ENCODE data around the gene ANK3. TPM values are rescaled to one million over a fixed set of nuclear protein-coding genes. Genes with fewer than 3 reads are reported as not detected.

Gene ANK3
- 0.54 TPM in 1 of 2 replicates, not detected in the other for total RNA-seq (2014; rRNA removed; shearing (Covaris generic))
- polyA plus RNA-seq (2016; fragmentation: Nextera tagmentation; extraction: Ambion mirVana), result 0.14 and 0.75 TPM in 2 replicates

- no peak for DNase-seq
- H3K4me3 ChIP-seq, result no peak within 1 kb of the TSS
- in situ Hi-C loops (cut with MboI), result no loop called here
- peaks cover 13% of the 10 kb centered on the region for H3F3A ChIP-seq (ENCODE audit: insufficient read depth)
- no peaks in the 10 kb centered on the region for H3K79me2 ChIP-seq (ENCODE audit: insufficient read depth)
- H2AFZ ChIP-seq, result no peak within 1 kb of the TSS
- no peak within 1 kb of the TSS for H3K27ac ChIP-seq
- H3K4me1 ChIP-seq (ENCODE audit: insufficient read depth), result peaks cover 11% of the 10 kb centered on the region
- no peak within 1 kb of the TSS for H3K9ac ChIP-seq
- H3K36me3 ChIP-seq (ENCODE audit: low read depth), result no peaks in the 10 kb centered on the region
- H3K9me3 ChIP-seq (ENCODE audit: low read depth), result no peaks in the 10 kb centered on the region
- no peaks in the 10 kb centered on the region for H3K9me2 ChIP-seq (ENCODE audit: insufficient read depth)
- TF ChIP-seq EZH2 (IDR thresholded peaks at IDR 0.05; ENCODE audit: insufficient read depth, poor library complexity, severe bottlenecking) (no peak), EZH2phosphoT487 (IDR thresholded peaks at IDR 0.05; ENCODE audit: insufficient read depth, low read depth) (no peak)
- no peaks in the 10 kb centered on the region for H3K27me3 ChIP-seq (replicated peaks; ENCODE audit: insufficient read depth)
- H4K20me1 ChIP-seq (ENCODE audit: insufficient read depth), result no peaks in the 10 kb centered on the region
- WGBS, 2 experiments (ENCODE audit: low coverage in 1 of 2, low lambda C conversion rate in 2 of 2, missing lambda C conversion rate in 2 of 2), result 79 to 83% methylated on average over 10 of the region's 10 CpGs
- no peak within 1 kb of the TSS for H3K4me2 ChIP-seq (ENCODE audit: unreplicated experiment)
These were observed at the start of gene ANK3 for GRCh38 chr10:60389413-60390025. TSS of gene ANK3 (minus strand) at chr10:60389875. CDS start at chr10:60389538, 337 bp downstream.

DNA sequence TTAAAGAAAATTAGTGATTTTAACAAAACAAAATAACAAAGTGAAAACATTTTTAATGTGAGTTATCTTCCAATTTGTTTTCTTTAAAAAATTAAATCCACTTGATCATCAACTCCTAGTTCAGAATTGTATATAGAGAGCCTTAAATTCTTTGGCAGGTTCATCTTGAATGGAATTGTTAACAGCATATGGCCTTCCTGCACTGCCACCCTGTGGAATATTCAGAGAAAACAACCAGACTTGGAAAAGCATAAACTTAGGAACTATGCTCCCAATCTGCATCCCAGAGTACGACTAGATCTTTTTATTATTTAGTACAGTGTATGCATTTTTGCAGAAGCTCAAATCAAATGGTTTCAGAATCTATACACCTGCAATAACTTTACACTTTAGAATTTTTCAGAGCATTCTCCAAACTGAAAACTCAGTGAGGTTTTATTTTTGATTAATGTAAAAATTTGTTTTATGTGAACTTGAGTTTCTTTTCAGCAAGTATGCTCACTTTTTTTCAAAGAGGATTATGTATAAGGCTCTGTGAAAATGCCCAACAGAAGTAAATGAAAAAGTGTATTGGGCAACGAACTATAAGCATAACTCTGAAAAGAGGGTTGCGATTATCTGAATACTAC lies 44.9 kb upstream of the ANK3 start:
- H3K9me3 ChIP-seq (ENCODE audit: low read depth), result no peaks in the 10 kb centered on the region
- no peaks in the 10 kb centered on the region for H3K79me2 ChIP-seq (ENCODE audit: insufficient read depth)
- no peaks in the 10 kb centered on the region for H3K36me3 ChIP-seq (ENCODE audit: low read depth)
- 62 to 66% methylated on average over 3 of the region's 3 CpGs for WGBS, 2 experiments (ENCODE audit: low coverage in 1 of 2, low lambda C conversion rate in 2 of 2, missing lambda C conversion rate in 2 of 2)
- peak; percentile 76 for DNase-seq
- H3K9me2 ChIP-seq (ENCODE audit: insufficient read depth), result no peaks in the 10 kb centered on the region
- TF ChIP-seq EZH2 (IDR thresholded peaks at IDR 0.05; ENCODE audit: insufficient read depth, poor library complexity, severe bottlenecking) (no peak), EZH2phosphoT487 (IDR thresholded peaks at IDR 0.05; ENCODE audit: insufficient read depth, low read depth) (no peak)
- no peak overlapping the region for H3K4me2 ChIP-seq (ENCODE audit: unreplicated experiment)
- no peaks in the 10 kb centered on the region for H3K27me3 ChIP-seq (replicated peaks; ENCODE audit: insufficient read depth)
- no peaks in the 10 kb centered on the region for H4K20me1 ChIP-seq (ENCODE audit: insufficient read depth)
- peaks cover 24% of the 10 kb centered on the region for H3F3A ChIP-seq (ENCODE audit: insufficient read depth)
- H2AFZ ChIP-seq, result no peak overlapping the region
- peak overlapping the region; percentile 12; the same call in 1 of the 2 replicates for H3K27ac ChIP-seq
- in situ Hi-C loops (cut with MboI), result loop anchor here (10.0 to 25.0 kb wide), 4 partner anchors 200 to 797 kb away; no protein-coding TSS in a partner anchor
- peaks cover 28% of the 10 kb centered on the region for H3K4me1 ChIP-seq (ENCODE audit: insufficient read depth)
- H3K9ac ChIP-seq, result no peak overlapping the region
- H3K4me3 ChIP-seq, result no peak overlapping the region

- peak overlapping the region; percentile 6 for H3K4me2 ChIP-seq (ENCODE audit: unreplicated experiment)
- in situ Hi-C loops (cut with MboI), result loop anchor here (10.0 to 25.0 kb wide), 4 partner anchors 199 to 796 kb away; no protein-coding TSS in a partner anchor
- H3K36me3 ChIP-seq (ENCODE audit: low read depth), result no peaks in the 10 kb centered on the region
- no peaks in the 10 kb centered on the region for H3K79me2 ChIP-seq (ENCODE audit: insufficient read depth)
- DNase-seq, result peak; percentile 87
- H3K9me2 ChIP-seq (ENCODE audit: insufficient read depth), result no peaks in the 10 kb centered on the region
- no peaks in the 10 kb centered on the region for H4K20me1 ChIP-seq (ENCODE audit: insufficient read depth)
- H3K4me1 ChIP-seq (ENCODE audit: insufficient read depth), result peaks cover 37% of the 10 kb centered on the region
- H3K9me3 ChIP-seq (ENCODE audit: low read depth), result no peaks in the 10 kb centered on the region
- WGBS, 2 experiments (ENCODE audit: low coverage in 1 of 2, low lambda C conversion rate in 2 of 2, missing lambda C conversion rate in 2 of 2), result 1 to 3% methylated on average over 3 of the region's 3 CpGs
- peaks cover 29% of the 10 kb centered on the region for H3F3A ChIP-seq (ENCODE audit: insufficient read depth)
- peak overlapping the region; percentile 12 for H3K27ac ChIP-seq
- H3K4me3 ChIP-seq, result no peak overlapping the region
- H3K27me3 ChIP-seq (replicated peaks; ENCODE audit: insufficient read depth), result no peaks in the 10 kb centered on the region
- no peak overlapping the region for H3K9ac ChIP-seq
- H2AFZ ChIP-seq, result peak overlapping the region; percentile 4; the same call in 1 of the 2 replicates
- TF ChIP-seq EZH2 (IDR thresholded peaks at IDR 0.05; ENCODE audit: insufficient read depth, poor library complexity, severe bottlenecking) (no peak), EZH2phosphoT487 (IDR thresholded peaks at IDR 0.05; ENCODE audit: insufficient read depth, low read depth) (no peak)
These were observed 44.0 kb upstream of the ANK3 start for GRCh38 chr10:60433684-60434083.

DNA sequence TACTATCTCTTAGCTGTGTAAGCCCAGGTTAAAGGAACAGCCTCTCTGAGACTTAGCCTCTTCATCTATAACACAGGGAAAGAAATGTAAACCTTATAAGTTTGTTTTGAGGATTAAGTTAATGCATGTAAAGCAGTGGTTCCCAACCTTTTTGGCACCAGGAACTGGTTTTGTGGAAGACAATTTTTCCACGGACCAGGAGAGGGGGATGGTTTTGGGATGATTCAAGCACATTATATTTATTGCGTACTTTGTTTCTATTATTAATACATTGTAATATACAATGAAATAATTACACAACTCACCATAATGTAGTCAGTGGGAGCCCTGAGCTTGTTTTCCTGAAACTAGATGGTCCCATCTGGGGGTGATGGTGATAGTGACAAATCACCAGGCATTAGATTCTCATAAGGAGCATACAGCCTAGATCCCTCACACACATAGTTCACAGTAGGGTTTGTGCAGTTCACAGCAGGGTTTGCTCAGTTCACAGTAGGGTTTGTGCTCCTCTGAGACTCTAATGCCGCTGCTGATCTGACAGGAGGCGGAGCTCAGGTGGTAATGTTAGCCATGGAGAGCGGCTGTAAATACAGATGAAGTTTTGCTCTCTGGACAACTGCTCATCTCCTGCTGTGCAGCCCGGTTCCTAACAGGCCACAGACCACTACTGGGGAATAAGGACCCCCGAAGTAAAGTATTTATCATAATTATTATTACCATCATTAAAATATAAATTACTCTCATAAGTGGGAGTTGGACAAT lies 41.3 kb upstream of the ANK3 start:
- H3K9ac ChIP-seq, result no peak overlapping the region
- TF ChIP-seq EZH2 (IDR thresholded peaks at IDR 0.05; ENCODE audit: insufficient read depth, poor library complexity, severe bottlenecking) (no peak), EZH2phosphoT487 (IDR thresholded peaks at IDR 0.05; ENCODE audit: insufficient read depth, low read depth) (no peak)
- in situ Hi-C loops (cut with MboI), result loop anchor here (10.0 to 25.0 kb wide), 4 partner anchors 196 to 794 kb away; no protein-coding TSS in a partner anchor
- no peaks in the 10 kb centered on the region for H3K27me3 ChIP-seq (replicated peaks; ENCODE audit: insufficient read depth)
- peaks cover 61% of the 10 kb centered on the region for H3K4me1 ChIP-seq (ENCODE audit: insufficient read depth)
- no peaks in the 10 kb centered on the region for H3K79me2 ChIP-seq (ENCODE audit: insufficient read depth)
- H3K36me3 ChIP-seq (ENCODE audit: low read depth), result no peaks in the 10 kb centered on the region
- no peak for DNase-seq
- no peaks in the 10 kb centered on the region for H3K9me3 ChIP-seq (ENCODE audit: low read depth)
- no peaks in the 10 kb centered on the region for H3K9me2 ChIP-seq (ENCODE audit: insufficient read depth)
- H4K20me1 ChIP-seq (ENCODE audit: insufficient read depth), result no peaks in the 10 kb centered on the region
- WGBS, 2 experiments (ENCODE audit: low coverage in 1 of 2, low lambda C conversion rate in 2 of 2, missing lambda C conversion rate in 2 of 2), result 82 to 83% methylated on average over 7 of the region's 7 CpGs
- peaks cover 44% of the 10 kb centered on the region for H3F3A ChIP-seq (ENCODE audit: insufficient read depth)
- no peak overlapping the region for H3K4me2 ChIP-seq (ENCODE audit: unreplicated experiment)
- no peak overlapping the region for H3K4me3 ChIP-seq
- H2AFZ ChIP-seq, result no peak overlapping the region
- no peak overlapping the region for H3K27ac ChIP-seq
